Measurements from ENCODE around the gene ATF5. TPM values are rescaled to one million over a fixed set of nuclear protein-coding genes. Genes with fewer than 3 reads are reported as not detected.

The ATF5 gene
- total and polyA plus RNA-seq, 2 of the 8 experiments (the other 6 are each of a cell fraction or from before 2014, with no cell fraction given): 6.2 to 13.1 TPM

- Histone ChIP-seq H2AFZ (ENCODE audit: low read length) (no peak overlapping the region), H2BK15ac (ENCODE audit: low read length) (no peak overlapping the region), H2BK120ac (replicated peaks; ENCODE audit: low read depth, low read length) (no peak overlapping the region), H4K5ac (ENCODE audit: insufficient read length, low read depth, low read length) (no peak overlapping the region), H3K9ac (replicated peaks in 1 of 4; ENCODE audit: extremely low read depth in 1 of 4, low read depth in 3 of 4, low read length in 3 of 4) (no peak overlapping the region; a peak in 1 of 7 replicates), H3K14ac (ENCODE audit: insufficient read length) (no peak overlapping the region), H4K20me1 (replicated peaks in 1 of 2; ENCODE audit: control insufficient read depth in 1 of 2, insufficient read depth in 2 of 2, low read length in 2 of 2) (peaks cover 57 to 59% of the 10 kb centered on the region in 2 experiments), H3K56ac (replicated peaks; ENCODE audit: insufficient read length, low read depth, low read length) (no peak overlapping the region), H3K4ac (replicated peaks; ENCODE audit: insufficient read length, low read depth, low read length) (no peak overlapping the region), H2AK5ac (ENCODE audit: low read depth, low read length) (no peak overlapping the region), H4K91ac (replicated peaks; ENCODE audit: insufficient read length, low read length) (no peak overlapping the region), H3K79me2 (ENCODE audit: control insufficient read depth in 1 of 2, insufficient read depth in 2 of 2, low read length in 2 of 2) (peaks cover 11 to 94% of the 10 kb centered on the region in 2 experiments), H2BK5ac (ENCODE audit: low read depth, low read length) (peak overlapping the region; percentile 44; the same call in 1 of the 2 replicates), H2BK20ac (ENCODE audit: low read length) (no peak overlapping the region), H3K27me3 (replicated peaks in 1 of 4; ENCODE audit: control insufficient read depth in 3 of 4, extremely low read depth in 1 of 4, insufficient read depth in 3 of 4, low read length in 3 of 4) (no peaks in the 10 kb centered on the region), H3K23ac (ENCODE audit: insufficient read length) (no peak overlapping the region), H3K4me1 (replicated peaks in 1 of 4; ENCODE audit: control insufficient read depth in 3 of 4, insufficient read depth in 4 of 4, low read length in 3 of 4) (peaks cover 0 to 15% (median 4%) of the 10 kb centered on the region in 4 experiments; a peak in 5 of 7 replicates), H2BK12ac (ENCODE audit: low read depth, low read length) (no peak overlapping the region), H3K4me2 (ENCODE audit: insufficient read depth in 1 of 2, low read depth in 2 of 2, low read length in 2 of 2) (no peak overlapping the region), H3K4me3 (ENCODE audit: extremely low read depth in 1 of 4, insufficient read depth in 2 of 4, low read depth in 3 of 4, low read length in 4 of 4) (no peak overlapping the region), H3K9me3 (ENCODE audit: insufficient read depth in 2 of 2, low read depth in 1 of 2, low read length in 1 of 2) (no peaks in the 10 kb centered on the region), H3K27ac (ENCODE audit: low read depth, low read length) (no peak overlapping the region), H3K23me2 (ENCODE audit: low read depth, low read length) (no peaks in the 10 kb centered on the region), H3K18ac (ENCODE audit: extremely low read depth, low read length) (no peak overlapping the region), H3K36me3 (ENCODE audit: control insufficient read depth in 2 of 4, insufficient read depth in 4 of 4, low read length in 3 of 4) (peaks cover 11 to 42% (median 24%) of the 10 kb centered on the region in 4 experiments), H4K8ac (ENCODE audit: extremely low read depth, insufficient read depth, low read length) (no peak overlapping the region; the same call in 1 of the 2 replicates), H3K79me1 (ENCODE audit: low read depth, low read length) (peaks cover 22% of the 10 kb centered on the region)
- TF ChIP-seq PHF8 (conservative IDR thresholded peaks at IDR 0.05; ENCODE audit: low read depth, low read length) (no peak), E2F6 (IDR thresholded peaks at IDR 0.05) (no peak), SAP30 (IDR thresholded peaks at IDR 0.05; ENCODE audit: insufficient read depth, insufficient replicate concordance, low read length) (no peak), FOSL1 (IDR thresholded peaks at IDR 0.05; ENCODE audit: insufficient read depth, low read depth, low read length) (no peak), SRF (IDR thresholded peaks at IDR 0.05; ENCODE audit: low read depth, low read length) (no peak), RXRA (IDR thresholded peaks at IDR 0.05; ENCODE audit: insufficient read depth, low read depth, low read length) (no peak), POLR2AphosphoS5 (IDR thresholded peaks at IDR 0.05; ENCODE audit: low read depth, low read length) (peak; percentile 42; the same call in 1 of the 2 replicates), TAF7 (optimal IDR thresholded peaks at IDR 0.05; ENCODE audit: borderline replicate concordance, low read depth, low read length) (no peak), BRCA1 (IDR thresholded peaks at IDR 0.05; ENCODE audit: low read depth, low read length) (no peak), POLR2A (IDR thresholded peaks at IDR 0.05; ENCODE audit: control extremely low read depth in 1 of 2, low read depth in 2 of 2, low read length in 2 of 2) (peak in 1 of 2 experiments; percentile 18; a peak in 1 of 3 replicates), CEBPB (IDR thresholded peaks at IDR 0.05; ENCODE audit: low read depth, low read length) (no peak)
- FAIRE-seq (no peak), DNase-seq (ENCODE audit: low read depth in 1 of 2, low spot score in 2 of 2) (no peak)
- 96% methylated on average over 24 of the region's 24 CpGs; no CpG with 5 or more reads in 1 of the 2 experiments for WGBS, 2 experiments (ENCODE audit: extremely low coverage in 1 of 2, insufficient coverage in 1 of 2, insufficient read length in 1 of 2, insufficient replicate concordance in 2 of 2, low coverage in 1 of 2, low lambda C conversion rate in 2 of 2, missing lambda C conversion rate in 1 of 2)
- ChIA-PET CTCF (ENCODE audit: partially characterized antibody) (interaction anchor here (0.6 to 3.1 kb wide), 4 partner anchors 8 to 63 kb away, joined by 3 to 16 read pairs (median 3); no protein-coding TSS in a partner anchor), POLR2A (ENCODE audit: partially characterized antibody) (interaction anchor here (1.3 to 19.2 kb wide), 3 partner anchors 3 to 26 kb away, joined by 3 to 373 read pairs (median 373); partner anchors contain the start of genes ATF5 and NUP62)
Measured at GRCh38 chr19:49920624-49921363, 8.2 kb upstream of the ATF5 start.

Measured in H1 (cell line).